ENCODE data around the gene DRD4.

The DRD4 gene

GRCh38 chr11:624705-625635 lies 12.1 kb upstream of the DRD4 start, which contains the start of gene CDHR5:
TSS of gene CDHR5 (minus strand) at chr11:624955. CDS start at chr11:624902, 53 bp downstream.
- no peaks in the 10 kb centered on the region for H3K36me3 ChIP-seq (ENCODE audit: control insufficient read depth, insufficient read depth, low read length)
- H3K4me2 ChIP-seq (ENCODE audit: low read length) = no peak within 1 kb of the TSS
- no peaks in the 10 kb centered on the region for H3K27me3 ChIP-seq (ENCODE audit: control insufficient read depth, insufficient read depth, low read length)
- no peak within 1 kb of the TSS for H3K9ac ChIP-seq
- H3K4me1 ChIP-seq = no peaks in the 10 kb centered on the region
- no peak within 1 kb of the TSS for H3K4me3 ChIP-seq (ENCODE audit: low read depth, low read length)
- H2AFZ ChIP-seq = no peak within 1 kb of the TSS
- TF ChIP-seq CTCF (IDR thresholded peaks at IDR 0.05) = no peak
- no peaks in the 10 kb centered on the region for H3K9me3 ChIP-seq (ENCODE audit: control insufficient read depth, low read length)
- no peak within 1 kb of the TSS for H3K27ac ChIP-seq
- H3K79me2 ChIP-seq = no peaks in the 10 kb centered on the region

GRCh38 chr11:625636-626268 lies 11.3 kb upstream of the DRD4 start:
- no peak overlapping the region for H3K4me3 ChIP-seq (ENCODE audit: low read depth, low read length)

GRCh38 chr11:626475-627307 lies 10.4 kb upstream of the DRD4 start, which contains the start of gene SCT:
TSS of gene SCT (minus strand) at chr11:627181. CDS start at chr11:627143, 38 bp downstream.
- Histone ChIP-seq H3K9ac (no peak within 1 kb of the TSS), H3K27me3 (ENCODE audit: control insufficient read depth, insufficient read depth, low read length) (no peaks in the 10 kb centered on the region), H3K36me3 (ENCODE audit: control insufficient read depth, insufficient read depth, low read length) (no peaks in the 10 kb centered on the region), H3K4me2 (ENCODE audit: low read length) (no peak within 1 kb of the TSS), H3K4me3 (ENCODE audit: low read depth, low read length) (no peak within 1 kb of the TSS), H3K79me2 (no peaks in the 10 kb centered on the region), H2AFZ (no peak within 1 kb of the TSS), H3K27ac (no peak within 1 kb of the TSS), H3K9me3 (ENCODE audit: control insufficient read depth, low read length) (no peaks in the 10 kb centered on the region), H3K4me1 (no peaks in the 10 kb centered on the region)
- TF ChIP-seq CTCF (IDR thresholded peaks at IDR 0.05) = no peak

More at GRCh38 chr11:625636-626268, 11.3 kb upstream of the DRD4 start:
- Histone ChIP-seq H3K9ac (no peak overlapping the region), H3K4me2 (ENCODE audit: low read length) (no peak overlapping the region), H2AFZ (no peak overlapping the region), H3K27me3 (ENCODE audit: control insufficient read depth, insufficient read depth, low read length) (no peaks in the 10 kb centered on the region), H3K79me2 (no peaks in the 10 kb centered on the region), H3K4me1 (no peaks in the 10 kb centered on the region), H3K9me3 (ENCODE audit: control insufficient read depth, low read length) (no peaks in the 10 kb centered on the region), H3K27ac (no peak overlapping the region), H3K36me3 (ENCODE audit: control insufficient read depth, insufficient read depth, low read length) (no peaks in the 10 kb centered on the region)
- no peak for TF ChIP-seq CTCF (IDR thresholded peaks at IDR 0.05)

DNA sequence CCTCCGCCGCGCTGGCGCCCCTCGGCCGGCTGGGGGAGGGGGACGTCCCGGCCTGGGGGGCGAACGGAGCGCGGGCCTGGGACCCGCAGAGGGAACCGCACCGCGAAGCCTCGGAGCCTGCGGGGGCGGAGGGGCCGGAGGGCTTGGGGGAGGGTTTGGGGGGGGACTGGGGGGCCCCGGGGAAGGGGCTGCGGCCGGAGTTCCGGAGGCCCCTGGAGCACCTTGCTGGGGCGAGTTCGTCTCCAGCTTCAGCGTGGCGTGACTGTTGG lies 9.8 kb upstream of the DRD4 start:
- H2AFZ ChIP-seq = no peak overlapping the region
- H3K27me3 ChIP-seq (ENCODE audit: control insufficient read depth, insufficient read depth, low read length) = no peaks in the 10 kb centered on the region
- H3K4me3 ChIP-seq (ENCODE audit: low read depth, low read length) = no peak overlapping the region
- no peaks in the 10 kb centered on the region for H3K36me3 ChIP-seq (ENCODE audit: control insufficient read depth, insufficient read depth, low read length)
- no peaks in the 10 kb centered on the region for H3K79me2 ChIP-seq
- H3K4me2 ChIP-seq (ENCODE audit: low read length) = no peak overlapping the region
- no peaks in the 10 kb centered on the region for H3K4me1 ChIP-seq
- TF ChIP-seq CTCF (IDR thresholded peaks at IDR 0.05) = no peak
- no peak overlapping the region for H3K9ac ChIP-seq
- H3K27ac ChIP-seq = no peak overlapping the region
- H3K9me3 ChIP-seq (ENCODE audit: control insufficient read depth, low read length) = no peaks in the 10 kb centered on the region

Measured in parathyroid adenoma (tissue), 2 donors.